GM12892 (cell line): ENCODE results near the gene PAPSS1.

Experiments
- POLR2A ChIP-seq: IDR thresholded peaks from 2 replicates; pipeline ENCODE4 v1.6.1; 2011; ENCODE audit warnings: low read depth, low read length, control low read depth
- TAF1 ChIP-seq: IDR thresholded peaks from 2 replicates; pipeline ENCODE4 v1.6.1; 2011; ENCODE audit warnings: low read depth, mild to moderate bottlenecking, control low read depth, low read length, borderline replicate concordance

GRCh38 chr4:107635735-107636134 lies 84.3 kb downstream of the PAPSS1 start:
- no peak for TF ChIP-seq POLR2A
- TF ChIP-seq TAF1 = no peak
